Activated CD4-positive, alpha-beta T cell treated with anti-CD3 and anti-CD28 coated beads, Interleukin-2, amount 50 U/mL, for 4 hours (primary cell): ENCODE results near the gene RHD.
"Not testable (repeated sequence)": the region's sequence is repeated elsewhere in the genome, so short reads cannot be mapped to it uniquely, and the experiment has no call there.

Experiments used
- DNase-seq, 2 experiments: peaks; one replicate each; pipeline ENCODE4 v3.0.0-alpha.2; 2020

RHD gene

GRCh38 chr1:25259813-25260212 is 12.5 kb upstream of the RHD start:
- not testable (repeated sequence) for DNase-seq

DNA sequence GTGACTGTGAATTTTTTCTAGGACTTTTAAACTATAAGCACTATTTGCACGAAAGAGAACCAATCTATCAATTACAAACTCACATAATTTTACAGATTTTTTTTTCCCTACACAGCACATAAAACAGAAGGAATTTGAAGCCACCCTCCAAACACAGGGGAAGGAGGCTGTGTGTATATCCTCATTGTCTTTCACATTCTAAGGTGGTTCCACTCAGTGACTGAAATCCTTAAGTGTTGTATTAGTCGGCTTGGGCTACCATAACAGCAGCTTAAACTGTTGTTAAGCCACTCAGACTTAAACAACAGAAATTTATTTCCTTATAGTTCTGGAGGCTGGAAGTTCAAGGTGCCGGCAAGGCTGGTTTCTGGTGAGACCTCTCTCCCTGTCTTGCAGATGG is 12.0 kb upstream of the RHD start:
- DNase-seq, result not testable (repeated sequence)

DNA sequence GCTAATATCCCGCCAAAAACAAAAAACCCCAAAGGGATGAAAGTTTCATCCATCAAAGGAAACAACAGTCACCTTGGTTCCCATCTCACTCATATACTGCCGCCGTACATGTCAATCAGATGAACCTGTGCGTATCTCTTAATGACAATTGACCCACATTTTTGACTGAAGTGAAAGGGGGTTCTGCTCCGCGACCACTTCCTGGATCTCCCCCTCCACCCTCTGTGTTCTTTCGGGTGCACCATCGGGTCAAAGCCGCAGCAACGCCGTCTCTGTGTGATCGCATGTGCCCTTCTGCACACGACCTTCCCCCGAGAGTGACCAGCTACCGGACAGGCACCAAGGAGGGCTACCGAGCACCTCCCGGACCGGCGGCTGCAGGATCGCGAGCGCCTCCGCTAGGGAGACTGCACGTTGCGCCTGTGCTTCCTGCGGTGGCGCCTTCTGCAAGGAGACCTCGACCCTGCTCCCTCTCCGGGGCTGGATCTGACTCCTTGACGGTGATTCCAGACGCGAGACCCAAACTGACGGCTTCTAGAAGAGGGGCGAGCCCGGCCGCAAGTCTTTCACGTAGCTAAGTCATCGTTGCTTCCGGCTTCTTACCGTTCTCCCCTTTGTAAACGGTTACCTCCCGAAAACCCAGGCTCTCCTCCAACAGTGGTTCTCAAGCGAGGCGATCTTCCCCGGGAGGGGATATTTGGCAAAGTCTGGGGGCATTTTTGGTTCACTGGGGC is 5.6 kb upstream of the RHD start:
- DNase-seq, result not testable (repeated sequence)

DNA sequence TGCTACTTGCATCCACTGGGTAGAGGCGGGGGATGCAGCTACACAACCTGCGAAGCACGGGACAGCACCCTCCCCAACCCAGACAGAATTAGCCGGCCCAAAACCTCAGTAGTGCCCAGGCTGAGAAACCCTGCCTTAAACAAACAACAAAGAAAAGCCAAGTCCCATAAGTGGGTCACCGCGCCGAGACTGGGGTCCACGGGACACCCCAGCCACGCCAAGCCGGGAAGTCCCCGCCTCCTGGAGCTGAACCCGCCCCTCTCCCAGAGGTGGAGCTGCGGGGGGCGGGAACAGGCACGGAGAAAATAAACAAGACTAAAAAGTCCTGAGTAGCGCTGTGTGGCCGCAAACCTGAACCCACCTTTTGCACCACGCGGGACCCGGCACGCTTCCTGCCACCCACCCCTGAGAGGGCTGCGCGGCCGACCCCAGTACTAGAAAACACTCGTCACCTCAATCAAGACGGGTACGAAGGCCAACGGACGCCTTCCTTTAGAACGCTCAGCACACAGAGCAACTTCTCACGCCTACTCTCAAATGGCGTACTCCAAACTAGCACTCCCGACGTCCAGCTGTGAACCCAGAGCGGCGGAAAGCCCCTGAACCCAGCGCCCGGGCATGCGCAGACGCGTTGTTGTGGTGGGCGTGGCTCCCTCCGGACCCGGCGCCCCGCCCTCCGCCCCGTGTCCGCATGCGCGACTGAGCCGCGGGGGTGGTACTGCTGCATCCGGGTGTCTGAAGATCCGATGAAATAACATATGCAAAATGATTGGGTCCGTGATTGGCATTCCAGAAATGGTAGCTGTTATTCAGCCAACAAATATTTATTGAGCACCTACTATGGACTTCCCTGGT is 4.8 kb upstream of the RHD start:
- DNase-seq, result peak; percentile 76

DNA sequence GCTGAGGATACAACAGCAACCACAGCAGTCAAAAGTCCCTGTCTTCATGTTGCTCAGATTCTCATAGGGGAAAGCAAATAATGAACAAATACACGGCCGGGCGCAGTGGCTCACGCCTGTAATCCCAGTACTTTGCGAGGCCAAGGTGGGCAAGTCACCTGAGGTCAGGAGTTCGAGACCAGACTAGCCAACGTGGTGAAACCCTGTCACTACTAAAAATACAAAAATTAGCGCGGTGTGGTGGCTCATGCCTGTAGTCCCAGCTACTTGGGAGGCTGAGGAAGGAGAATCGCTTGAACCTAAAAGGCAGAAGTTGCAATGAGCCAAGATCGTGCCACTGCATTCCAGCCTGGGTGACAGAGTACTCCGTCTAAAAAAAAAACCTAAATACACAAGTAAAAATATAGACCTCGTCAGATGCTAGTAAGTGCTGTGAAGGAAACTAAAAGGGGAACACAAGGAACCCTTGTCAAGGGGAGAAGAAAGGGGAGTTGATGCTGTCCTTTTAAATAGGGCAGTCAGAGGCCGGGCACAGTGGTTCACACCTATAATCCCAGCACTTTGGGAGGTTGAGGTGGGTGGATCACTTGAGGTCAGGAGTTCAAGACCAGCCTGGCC is 4.1 kb upstream of the RHD start:
- not testable (repeated sequence) for DNase-seq

- not testable (repeated sequence) for DNase-seq
These were observed 3.3 kb downstream of the RHD start for GRCh38 chr1:25275648-25276047.

DNA sequence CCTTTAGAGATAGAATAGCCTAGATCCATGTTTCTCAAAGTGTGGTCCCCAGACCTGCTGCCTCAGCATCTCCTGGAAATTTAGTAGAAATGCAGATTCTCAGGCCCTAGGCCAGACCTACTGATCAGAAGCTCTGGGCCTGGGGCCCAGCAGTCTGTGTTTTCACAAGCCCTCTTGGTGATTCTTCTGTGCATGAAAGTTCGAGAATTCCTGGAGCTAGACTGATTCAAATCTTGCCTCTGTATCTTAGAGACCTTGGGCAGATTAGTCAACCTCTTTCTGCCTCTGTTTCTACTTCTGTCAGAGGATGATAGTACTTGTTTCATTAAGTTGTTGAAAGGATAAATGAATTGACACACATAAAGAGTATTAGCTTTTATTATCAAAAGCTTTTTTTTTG is 5.0 kb downstream of the RHD start:
- DNase-seq, result not testable (repeated sequence)

DNA sequence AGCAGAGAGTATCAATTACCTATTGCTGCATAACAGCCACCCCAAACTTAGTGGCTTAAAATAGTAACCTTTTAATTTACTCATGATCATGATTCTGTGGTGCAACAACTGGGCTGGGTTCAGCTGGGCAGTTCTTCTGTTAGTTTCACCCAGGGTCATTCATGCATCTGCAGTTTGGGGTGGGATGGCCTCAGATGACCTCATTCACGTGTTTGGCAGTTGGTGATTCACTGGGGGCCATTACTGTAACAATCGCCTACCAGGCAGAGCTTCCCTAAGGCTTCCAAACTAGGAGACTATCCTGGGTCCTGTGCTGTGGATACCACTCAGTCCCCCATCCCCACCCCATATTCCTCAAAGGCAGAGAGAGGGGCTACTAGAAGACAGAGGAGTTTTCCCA is 6.0 kb downstream of the RHD start:
- not testable (repeated sequence) for DNase-seq

DNA sequence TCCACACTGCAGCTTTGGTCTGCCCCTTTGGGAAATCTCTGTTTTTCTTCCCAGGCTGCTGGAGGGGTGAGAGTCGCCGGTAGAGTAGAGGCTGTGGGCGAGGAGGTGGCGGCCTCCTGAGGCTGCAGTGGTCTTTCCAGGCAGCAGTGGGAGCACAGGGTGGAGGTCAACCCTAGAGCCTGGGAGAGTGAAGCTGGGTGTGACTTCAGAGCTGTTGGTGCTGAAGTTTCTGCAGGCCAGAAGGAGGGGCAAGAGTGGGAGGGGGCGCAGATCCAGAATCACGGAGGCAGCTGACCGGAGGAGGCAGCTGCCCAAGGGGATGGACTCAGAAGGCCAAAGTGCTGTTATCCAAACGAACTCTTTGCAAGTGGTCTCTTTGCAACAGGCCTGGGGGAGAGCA is 6.5 kb downstream of the RHD start:
- not testable (repeated sequence) for DNase-seq

- not testable (repeated sequence) for DNase-seq
These were observed 7.4 kb downstream of the RHD start for GRCh38 chr1:25279693-25280111.

DNA sequence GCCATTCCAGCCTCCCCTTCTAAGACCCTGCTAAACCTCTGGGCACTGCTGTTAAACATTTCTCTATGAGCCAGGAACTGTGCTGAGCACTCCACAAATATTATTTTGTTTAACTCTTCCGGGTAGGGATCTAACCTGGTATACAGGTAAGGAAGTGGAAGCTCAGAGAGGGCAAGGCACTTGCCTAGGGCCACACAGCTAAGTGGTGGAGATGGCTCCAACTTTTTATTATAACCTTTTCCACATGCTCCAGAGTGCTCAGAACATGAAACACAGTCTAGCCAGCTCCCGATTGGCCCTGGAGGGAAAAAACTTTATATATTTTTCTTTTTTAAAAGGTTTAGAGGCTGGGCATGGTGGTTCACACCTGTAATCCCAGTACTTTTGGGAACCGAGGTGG is 13.6 kb downstream of the RHD start:
- not testable (repeated sequence) for DNase-seq

- not testable (repeated sequence) for DNase-seq
These were observed 14.9 kb downstream of the RHD start for GRCh38 chr1:25287164-25287563.

DNA sequence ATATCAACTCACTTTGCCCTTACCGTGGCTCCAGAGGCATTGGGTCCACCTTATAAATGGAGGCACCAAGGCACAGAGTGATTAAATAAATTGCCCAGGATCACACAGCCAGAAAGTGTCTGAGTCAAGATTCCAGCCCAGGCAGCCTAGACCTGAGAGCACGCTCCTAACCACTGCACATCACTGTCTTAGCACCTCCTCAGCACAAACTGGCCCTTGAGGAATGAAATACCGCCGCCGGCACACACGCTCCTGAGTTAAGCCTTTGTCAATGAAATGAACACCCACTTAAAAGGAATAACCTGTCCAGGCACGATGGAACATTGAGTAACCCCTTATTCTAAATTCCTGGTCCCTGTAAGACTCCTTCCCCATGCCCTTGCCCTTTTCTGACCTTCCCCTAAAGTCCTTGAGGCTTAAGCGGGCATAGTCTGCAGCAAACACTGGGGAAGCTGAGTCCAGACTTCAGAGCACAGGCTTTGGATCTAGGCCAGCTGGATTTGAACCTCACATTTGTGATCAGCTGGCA is 16.3 kb downstream of the RHD start:
- not testable (repeated sequence) for DNase-seq

DNA sequence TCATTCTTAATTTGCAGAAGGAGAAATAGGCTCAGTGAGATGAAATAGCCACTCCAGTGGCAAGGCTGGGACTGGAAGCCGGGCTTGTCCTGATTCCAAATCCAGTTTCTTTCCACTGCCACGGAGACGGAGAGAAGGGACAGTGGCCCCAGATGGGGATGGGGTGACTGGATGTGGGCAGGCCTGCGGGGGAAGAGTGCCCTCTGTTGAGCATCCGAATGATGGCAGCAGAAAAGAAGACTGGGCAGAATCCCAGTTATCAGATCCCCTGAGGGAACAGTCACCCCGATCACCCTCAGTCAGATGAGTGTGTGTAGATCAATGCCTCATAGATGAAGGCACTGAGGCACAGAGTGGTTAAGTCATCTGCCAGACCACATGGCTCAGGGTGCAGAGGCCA is 17.7 kb downstream of the RHD start:
- DNase-seq, result not testable (repeated sequence)

GRCh38 chr1:25293426-25293825 is 21.1 kb downstream of the RHD start:
- DNase-seq, result not testable (repeated sequence)

DNA sequence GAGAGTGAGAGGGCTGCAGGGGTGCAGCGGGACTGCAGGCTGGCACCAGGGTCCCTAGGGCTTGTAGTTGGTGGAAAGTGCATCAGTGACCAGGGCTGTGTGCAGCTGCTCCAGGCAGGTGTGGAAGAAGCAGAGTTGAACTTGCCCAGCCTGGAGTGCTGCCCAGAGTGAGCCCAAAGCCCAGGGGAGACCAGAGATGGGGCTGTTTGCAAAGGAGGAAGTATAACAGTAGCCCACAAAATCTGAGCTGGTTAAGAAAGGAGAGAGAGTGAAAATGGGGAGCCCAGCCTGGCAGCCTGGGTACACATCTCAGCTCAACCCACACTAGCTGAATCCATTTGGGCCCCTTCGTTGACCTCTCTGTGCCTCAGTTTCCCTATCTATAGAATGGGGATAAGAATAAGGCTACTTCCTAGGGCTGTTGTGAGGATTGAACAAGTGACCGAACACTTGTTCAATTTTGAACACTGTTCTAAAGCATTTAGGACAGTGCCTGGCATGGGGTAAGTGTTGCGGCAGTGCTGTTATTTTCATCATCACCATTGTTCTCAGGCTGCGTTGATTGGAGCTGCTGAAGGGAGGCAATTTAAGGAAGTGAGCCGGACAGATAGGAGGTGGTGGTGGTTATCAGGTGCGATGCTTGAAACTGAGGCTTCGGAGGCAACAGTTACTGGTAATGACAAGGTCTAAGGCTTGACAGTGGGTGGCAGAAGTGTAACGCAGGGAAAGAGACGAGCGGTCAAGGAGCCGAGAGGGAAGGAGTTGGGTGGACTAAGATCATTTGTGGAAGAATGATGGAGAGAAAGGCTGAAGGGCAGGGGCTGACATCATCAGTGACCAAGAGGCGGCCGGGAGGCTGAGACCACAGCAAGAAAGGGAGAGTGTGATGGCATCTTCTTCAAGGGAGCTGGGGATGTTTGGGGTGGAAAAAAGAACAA is 22.8 kb downstream of the RHD start:
- DNase-seq, result not testable (repeated sequence)

- DNase-seq, result not testable (repeated sequence)
These were observed 24.2 kb downstream of the RHD start for GRCh38 chr1:25296501-25296900.

- DNase-seq, result not testable (repeated sequence)
These were observed 28.4 kb downstream of the RHD start for GRCh38 chr1:25300729-25301128.

GRCh38 chr1:25302330-25302729 is 30.0 kb downstream of the RHD start:
- DNase-seq, result not testable (repeated sequence)

- not testable (repeated sequence) for DNase-seq
These were observed 32.6 kb downstream of the RHD start for GRCh38 chr1:25304936-25305335.

GRCh38 chr1:25308168-25308567 is 35.9 kb downstream of the RHD start:
- not testable (repeated sequence) for DNase-seq

DNA sequence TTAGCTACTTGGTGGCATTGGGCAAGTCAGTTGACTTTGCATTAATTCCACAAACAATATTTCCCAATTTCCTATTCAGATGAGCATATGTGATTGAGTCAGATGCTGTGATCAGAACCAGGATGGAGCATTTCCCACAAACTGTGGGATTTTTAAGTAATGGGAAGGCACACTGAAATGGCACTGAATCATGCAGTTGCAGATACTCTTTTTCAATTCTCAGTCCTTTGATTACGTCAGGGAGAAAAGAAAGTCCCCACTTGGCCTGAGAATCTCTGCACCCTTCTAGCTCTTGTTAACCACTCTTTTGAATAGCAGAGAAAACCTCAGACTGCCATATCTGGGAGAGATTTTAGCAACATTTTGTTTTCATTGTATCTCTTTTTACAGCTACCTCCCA is 36.8 kb downstream of the RHD start:
- not testable (repeated sequence) for DNase-seq
